ENCODE data around the gene USF2.

The USF2 gene

DNA sequence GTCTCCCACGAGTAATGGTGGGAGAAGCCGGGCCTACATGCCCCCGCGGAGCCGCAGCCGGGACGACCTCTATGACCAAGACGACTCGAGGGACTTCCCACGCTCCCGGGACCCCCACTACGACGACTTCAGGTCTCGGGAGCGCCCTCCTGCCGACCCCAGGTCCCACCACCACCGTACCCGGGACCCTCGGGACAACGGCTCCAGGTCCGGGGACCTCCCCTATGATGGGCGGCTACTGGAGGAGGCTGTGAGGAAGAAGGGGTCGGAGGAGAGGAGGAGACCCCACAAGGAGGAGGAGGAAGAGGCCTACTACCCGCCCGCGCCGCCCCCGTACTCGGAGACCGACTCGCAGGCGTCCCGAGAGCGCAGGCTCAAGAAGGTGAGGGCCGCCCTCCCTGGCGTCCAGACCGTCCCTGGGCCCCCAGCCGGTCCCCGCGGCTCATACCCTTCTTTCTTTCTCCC is 1.4 kb upstream of the USF2 start:
- TF ChIP-seq FOXM1 (IDR thresholded peaks at IDR 0.05; ENCODE audit: borderline replicate concordance, low read depth) (no peak), ZBTB7A (IDR thresholded peaks at IDR 0.05; ENCODE audit: low read depth) (0 out of 2 replicates have a peak, but pooled peaks have one; percentile 46), CEBPB (IDR thresholded peaks at IDR 0.05) (no peak), EGR1 (IDR thresholded peaks at IDR 0.05) (peak; percentile 60)

- TF ChIP-seq TAF1 (IDR thresholded peaks at IDR 0.05; ENCODE audit: low read depth) = peak; percentile 35; the same call in 1 of the 2 replicates
- TF ChIP-seq ZBTB7A (IDR thresholded peaks at IDR 0.05; ENCODE audit: low read depth) = peak; percentile 99
- TF ChIP-seq TCF12 (IDR thresholded peaks at IDR 0.05; ENCODE audit: low read depth) = no peak
Observed at GRCh38 chr19:35267818-35268535, 785 bp upstream of the USF2 start.

DNA sequence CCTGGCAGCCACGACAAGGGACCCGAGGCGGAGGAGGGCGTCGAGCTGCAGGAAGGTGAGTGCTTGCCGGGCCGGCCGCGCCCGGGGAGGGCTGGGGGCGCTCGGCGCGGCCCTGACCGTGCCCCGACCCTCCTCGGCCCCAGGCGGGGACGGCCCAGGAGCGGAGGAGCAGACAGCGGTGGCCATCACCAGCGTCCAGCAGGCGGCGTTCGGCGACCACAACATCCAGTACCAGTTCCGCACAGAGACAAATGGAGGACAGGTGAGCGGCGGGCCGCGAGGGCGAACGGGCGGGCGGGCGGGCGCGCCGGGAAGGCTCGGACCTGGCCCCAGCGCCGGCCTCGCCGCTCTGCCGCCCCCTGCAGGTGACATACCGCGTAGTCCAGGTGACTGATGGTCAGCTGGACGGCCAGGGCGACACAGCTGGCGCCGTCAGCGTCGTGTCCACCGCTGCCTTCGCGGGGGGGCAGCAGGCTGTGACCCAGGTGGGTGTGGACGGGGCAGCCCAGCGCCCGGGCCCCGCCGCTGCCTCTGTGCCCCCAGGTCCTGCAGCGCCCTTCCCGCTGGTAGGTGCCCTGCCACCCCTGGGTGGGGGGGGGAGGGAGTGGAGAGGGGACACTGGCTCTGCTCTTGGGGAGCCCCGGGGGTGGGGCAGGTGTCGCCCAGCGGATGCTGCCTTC is 816 bp downstream of the USF2 start:
- TF ChIP-seq YY1 (IDR thresholded peaks at IDR 0.05; ENCODE audit: low read depth) (peak; percentile 59), EP300 (IDR thresholded peaks at IDR 0.05; ENCODE audit: borderline replicate concordance) (no peak), RAD21 (IDR thresholded peaks at IDR 0.05; ENCODE audit: low read depth) (peak; percentile 43; the same call in 1 of the 2 replicates), TCF12 (IDR thresholded peaks at IDR 0.05; ENCODE audit: low read depth) (0 out of 2 replicates have a peak, but pooled peaks have one; percentile 18), USF1 (IDR thresholded peaks at IDR 0.05) (peak; percentile 49), EGR1 (IDR thresholded peaks at IDR 0.05) (no peak), TEAD4 (IDR thresholded peaks at IDR 0.05) (peak; percentile 63), REST (IDR thresholded peaks at IDR 0.05; ENCODE audit: low read depth) (no peak)

DNA sequence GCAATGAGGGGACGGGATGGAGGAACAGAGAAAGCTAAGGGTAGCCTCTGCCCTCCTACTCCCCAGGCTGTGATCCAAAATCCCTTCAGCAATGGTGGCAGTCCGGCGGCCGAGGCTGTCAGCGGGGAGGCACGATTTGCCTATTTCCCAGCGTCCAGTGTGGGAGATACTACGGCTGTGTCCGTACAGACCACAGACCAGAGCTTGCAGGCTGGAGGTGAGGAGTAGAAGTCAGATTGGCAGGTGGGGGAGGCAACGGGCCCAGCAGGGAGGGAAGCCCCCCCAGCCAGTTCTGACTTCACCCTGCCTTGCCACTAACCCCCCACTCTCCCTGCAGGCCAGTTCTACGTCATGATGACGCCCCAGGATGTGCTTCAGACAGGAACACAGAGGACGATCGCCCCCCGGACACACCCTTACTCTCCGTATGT is 1.6 kb downstream of the USF2 start:
- TF ChIP-seq EP300 (IDR thresholded peaks at IDR 0.05; ENCODE audit: borderline replicate concordance) (no peak), RAD21 (IDR thresholded peaks at IDR 0.05; ENCODE audit: low read depth) (no peak), TCF12 (IDR thresholded peaks at IDR 0.05; ENCODE audit: low read depth) (no peak), TEAD4 (IDR thresholded peaks at IDR 0.05) (no peak), YY1 (IDR thresholded peaks at IDR 0.05; ENCODE audit: low read depth) (no peak), ZBTB7A (IDR thresholded peaks at IDR 0.05; ENCODE audit: low read depth) (no peak), MAX (IDR thresholded peaks at IDR 0.05) (no peak), CEBPB (IDR thresholded peaks at IDR 0.05) (no peak), NFIC (IDR thresholded peaks at IDR 0.05) (no peak), TAF1 (IDR thresholded peaks at IDR 0.05; ENCODE audit: low read depth) (no peak), USF1 (IDR thresholded peaks at IDR 0.05) (no peak), REST (IDR thresholded peaks at IDR 0.05; ENCODE audit: low read depth) (no peak), FOXM1 (IDR thresholded peaks at IDR 0.05; ENCODE audit: borderline replicate concordance, low read depth) (no peak), EGR1 (IDR thresholded peaks at IDR 0.05) (no peak), CREB1 (IDR thresholded peaks at IDR 0.05; ENCODE audit: low read depth) (no peak)

DNA sequence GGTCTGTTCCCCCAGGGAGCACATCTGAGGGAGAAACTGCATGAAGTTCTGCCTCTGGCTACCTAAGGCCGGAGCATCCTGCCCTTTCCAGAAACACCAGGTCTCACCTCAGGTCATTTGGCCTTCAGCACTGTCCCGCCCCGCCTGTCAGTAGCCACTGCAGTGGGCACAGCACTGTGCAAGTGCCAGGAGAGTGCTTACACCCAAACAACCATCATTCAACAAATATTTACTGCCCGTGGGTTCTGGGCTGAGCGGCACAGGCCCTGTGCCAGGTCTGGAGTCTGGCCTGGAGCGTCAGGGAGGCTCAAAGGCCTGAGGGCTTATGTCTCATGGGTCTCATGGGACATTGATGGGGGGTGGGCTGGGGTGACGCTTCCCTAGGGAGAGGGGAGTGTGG is 2.8 kb downstream of the USF2 start:
- TF ChIP-seq CEBPB (IDR thresholded peaks at IDR 0.05) (no peak), TEAD4 (IDR thresholded peaks at IDR 0.05) (no peak), RAD21 (IDR thresholded peaks at IDR 0.05; ENCODE audit: low read depth) (no peak), CREB1 (IDR thresholded peaks at IDR 0.05; ENCODE audit: low read depth) (no peak), ZBTB7A (IDR thresholded peaks at IDR 0.05; ENCODE audit: low read depth) (no peak), FOXM1 (IDR thresholded peaks at IDR 0.05; ENCODE audit: borderline replicate concordance, low read depth) (no peak), EGR1 (IDR thresholded peaks at IDR 0.05) (no peak), EP300 (IDR thresholded peaks at IDR 0.05; ENCODE audit: borderline replicate concordance) (no peak)

DNA sequence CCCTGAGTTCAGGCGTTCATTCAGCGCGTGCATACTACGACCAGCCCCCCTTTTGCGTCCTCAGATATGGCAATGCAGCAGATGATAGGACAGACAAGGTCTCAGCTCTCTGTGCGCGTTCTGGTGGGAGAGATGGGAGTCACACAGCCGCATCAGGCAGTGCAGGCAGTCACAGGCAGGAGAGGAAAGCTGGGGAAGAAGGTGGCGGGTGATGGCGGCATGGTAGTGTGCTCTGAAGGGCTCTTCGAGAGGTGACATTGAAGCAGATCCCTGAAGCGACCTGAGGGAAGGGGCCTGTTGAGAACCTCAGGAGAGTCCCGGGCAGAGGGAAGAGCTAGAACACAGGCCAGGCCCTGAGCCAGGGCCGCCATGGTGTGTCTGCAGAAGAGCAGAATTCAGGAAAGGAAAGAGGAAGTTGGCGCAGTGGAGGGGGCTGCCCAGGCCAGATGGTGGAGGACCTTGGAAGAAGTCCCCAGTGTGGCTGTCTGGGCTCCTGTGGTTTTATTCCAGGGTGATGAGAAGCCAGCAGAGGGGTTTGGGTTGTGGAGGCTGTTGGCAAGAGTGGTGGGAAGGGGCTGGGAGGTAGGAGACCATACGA is 3.5 kb downstream of the USF2 start:
- TF ChIP-seq ZBTB7A (IDR thresholded peaks at IDR 0.05; ENCODE audit: low read depth) = no peak
- TF ChIP-seq TEAD4 (IDR thresholded peaks at IDR 0.05) = no peak
- no peak for TF ChIP-seq TAF1 (IDR thresholded peaks at IDR 0.05; ENCODE audit: low read depth)
- no peak for TF ChIP-seq RAD21 (IDR thresholded peaks at IDR 0.05; ENCODE audit: low read depth)
- TF ChIP-seq USF1 (IDR thresholded peaks at IDR 0.05) = no peak
- no peak for TF ChIP-seq FOXM1 (IDR thresholded peaks at IDR 0.05; ENCODE audit: borderline replicate concordance, low read depth)
- TF ChIP-seq TCF12 (IDR thresholded peaks at IDR 0.05; ENCODE audit: low read depth) = no peak
- TF ChIP-seq CEBPB (IDR thresholded peaks at IDR 0.05) = no peak
- TF ChIP-seq EGR1 (IDR thresholded peaks at IDR 0.05) = no peak
- TF ChIP-seq REST (IDR thresholded peaks at IDR 0.05; ENCODE audit: low read depth) = no peak
- no peak for TF ChIP-seq YY1 (IDR thresholded peaks at IDR 0.05; ENCODE audit: low read depth)
- no peak for TF ChIP-seq EP300 (IDR thresholded peaks at IDR 0.05; ENCODE audit: borderline replicate concordance)
- no peak for TF ChIP-seq NFIC (IDR thresholded peaks at IDR 0.05)
- no peak for TF ChIP-seq MAX (IDR thresholded peaks at IDR 0.05)
- no peak for TF ChIP-seq CREB1 (IDR thresholded peaks at IDR 0.05; ENCODE audit: low read depth)

Data from Ishikawa (cell line).